ENCODE results near the gene CITED2.

DNA sequence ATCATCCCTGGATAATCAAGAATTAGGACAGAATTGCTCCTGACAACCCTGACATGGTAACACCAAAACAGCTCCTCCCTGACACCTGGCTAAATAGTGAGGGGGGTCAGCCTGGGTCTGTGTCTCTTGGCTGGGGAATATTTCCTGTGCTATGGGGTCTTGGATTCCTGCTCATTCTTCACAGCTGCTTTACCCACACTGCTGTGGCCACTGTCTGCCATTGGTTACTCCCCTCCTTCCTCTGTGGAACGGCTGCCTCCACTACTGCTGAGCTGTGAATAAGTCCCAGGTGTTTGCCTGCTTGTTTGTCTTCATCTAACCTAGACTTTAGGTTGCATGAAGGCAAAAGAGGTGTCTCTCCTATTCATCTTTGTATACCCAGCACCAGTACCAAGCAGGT, 48.8 kb downstream of the CITED2 start:
- TF ChIP-seq, protein P1, sequence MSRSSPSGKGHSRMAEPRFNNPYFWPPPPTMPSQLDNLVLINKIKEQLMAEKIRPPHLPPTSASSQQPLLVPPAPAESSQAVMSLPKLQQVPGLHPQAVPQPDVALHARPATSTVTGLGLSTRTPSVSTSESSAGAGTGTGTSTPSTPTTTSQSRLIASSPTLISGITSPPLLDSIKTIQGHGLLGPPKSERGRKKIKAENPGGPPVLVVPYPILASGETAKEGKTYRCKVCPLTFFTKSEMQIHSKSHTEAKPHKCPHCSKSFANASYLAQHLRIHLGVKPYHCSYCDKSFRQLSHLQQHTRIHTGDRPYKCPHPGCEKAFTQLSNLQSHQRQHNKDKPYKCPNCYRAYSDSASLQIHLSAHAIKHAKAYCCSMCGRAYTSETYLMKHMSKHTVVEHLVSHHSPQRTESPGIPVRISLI (tag by site-specific recombination; IDR thresholded peaks at IDR 0.05) = no peak
- TF ChIP-seq, protein P2, sequence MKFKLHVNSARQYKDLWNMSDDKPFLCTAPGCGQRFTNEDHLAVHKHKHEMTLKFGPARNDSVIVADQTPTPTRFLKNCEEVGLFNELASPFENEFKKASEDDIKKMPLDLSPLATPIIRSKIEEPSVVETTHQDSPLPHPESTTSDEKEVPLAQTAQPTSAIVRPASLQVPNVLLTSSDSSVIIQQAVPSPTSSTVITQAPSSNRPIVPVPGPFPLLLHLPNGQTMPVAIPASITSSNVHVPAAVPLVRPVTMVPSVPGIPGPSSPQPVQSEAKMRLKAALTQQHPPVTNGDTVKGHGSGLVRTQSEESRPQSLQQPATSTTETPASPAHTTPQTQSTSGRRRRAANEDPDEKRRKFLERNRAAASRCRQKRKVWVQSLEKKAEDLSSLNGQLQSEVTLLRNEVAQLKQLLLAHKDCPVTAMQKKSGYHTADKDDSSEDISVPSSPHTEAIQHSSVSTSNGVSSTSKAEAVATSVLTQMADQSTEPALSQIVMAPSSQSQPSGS (tag by site-specific recombination; IDR thresholded peaks at IDR 0.05; ENCODE audit: low read depth) = no peak
- TF ChIP-seq, protein P3, sequence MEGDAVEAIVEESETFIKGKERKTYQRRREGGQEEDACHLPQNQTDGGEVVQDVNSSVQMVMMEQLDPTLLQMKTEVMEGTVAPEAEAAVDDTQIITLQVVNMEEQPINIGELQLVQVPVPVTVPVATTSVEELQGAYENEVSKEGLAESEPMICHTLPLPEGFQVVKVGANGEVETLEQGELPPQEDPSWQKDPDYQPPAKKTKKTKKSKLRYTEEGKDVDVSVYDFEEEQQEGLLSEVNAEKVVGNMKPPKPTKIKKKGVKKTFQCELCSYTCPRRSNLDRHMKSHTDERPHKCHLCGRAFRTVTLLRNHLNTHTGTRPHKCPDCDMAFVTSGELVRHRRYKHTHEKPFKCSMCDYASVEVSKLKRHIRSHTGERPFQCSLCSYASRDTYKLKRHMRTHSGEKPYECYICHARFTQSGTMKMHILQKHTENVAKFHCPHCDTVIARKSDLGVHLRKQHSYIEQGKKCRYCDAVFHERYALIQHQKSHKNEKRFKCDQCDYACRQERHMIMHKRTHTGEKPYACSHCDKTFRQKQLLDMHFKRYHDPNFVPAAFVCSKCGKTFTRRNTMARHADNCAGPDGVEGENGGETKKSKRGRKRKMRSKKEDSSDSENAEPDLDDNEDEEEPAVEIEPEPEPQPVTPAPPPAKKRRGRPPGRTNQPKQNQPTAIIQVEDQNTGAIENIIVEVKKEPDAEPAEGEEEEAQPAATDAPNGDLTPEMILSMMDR (tag by site-specific recombination; IDR thresholded peaks at IDR 0.05) = no peak
- TF ChIP-seq ZBTB1 (tag by site-specific recombination; IDR thresholded peaks at IDR 0.05) (no peak), ZBTB21 (tag by site-specific recombination; IDR thresholded peaks at IDR 0.05) (no peak), ZSCAN30 (tag by site-specific recombination; IDR thresholded peaks at IDR 0.05) (no peak), ZNF426 (tag by site-specific recombination; IDR thresholded peaks at IDR 0.05) (no peak), OSR2 (tag by site-specific recombination; IDR thresholded peaks at IDR 0.05) (no peak), ZNF324 (tag by site-specific recombination; IDR thresholded peaks at IDR 0.05) (no peak), ZNF114 (tag by site-specific recombination; IDR thresholded peaks at IDR 0.05) (no peak), EGR2 (tag by site-specific recombination; IDR thresholded peaks at IDR 0.05; ENCODE audit: low read depth) (no peak)
